ENCODE results near the gene KRTAP10-1.

The KRTAP10-1 gene

DNA sequence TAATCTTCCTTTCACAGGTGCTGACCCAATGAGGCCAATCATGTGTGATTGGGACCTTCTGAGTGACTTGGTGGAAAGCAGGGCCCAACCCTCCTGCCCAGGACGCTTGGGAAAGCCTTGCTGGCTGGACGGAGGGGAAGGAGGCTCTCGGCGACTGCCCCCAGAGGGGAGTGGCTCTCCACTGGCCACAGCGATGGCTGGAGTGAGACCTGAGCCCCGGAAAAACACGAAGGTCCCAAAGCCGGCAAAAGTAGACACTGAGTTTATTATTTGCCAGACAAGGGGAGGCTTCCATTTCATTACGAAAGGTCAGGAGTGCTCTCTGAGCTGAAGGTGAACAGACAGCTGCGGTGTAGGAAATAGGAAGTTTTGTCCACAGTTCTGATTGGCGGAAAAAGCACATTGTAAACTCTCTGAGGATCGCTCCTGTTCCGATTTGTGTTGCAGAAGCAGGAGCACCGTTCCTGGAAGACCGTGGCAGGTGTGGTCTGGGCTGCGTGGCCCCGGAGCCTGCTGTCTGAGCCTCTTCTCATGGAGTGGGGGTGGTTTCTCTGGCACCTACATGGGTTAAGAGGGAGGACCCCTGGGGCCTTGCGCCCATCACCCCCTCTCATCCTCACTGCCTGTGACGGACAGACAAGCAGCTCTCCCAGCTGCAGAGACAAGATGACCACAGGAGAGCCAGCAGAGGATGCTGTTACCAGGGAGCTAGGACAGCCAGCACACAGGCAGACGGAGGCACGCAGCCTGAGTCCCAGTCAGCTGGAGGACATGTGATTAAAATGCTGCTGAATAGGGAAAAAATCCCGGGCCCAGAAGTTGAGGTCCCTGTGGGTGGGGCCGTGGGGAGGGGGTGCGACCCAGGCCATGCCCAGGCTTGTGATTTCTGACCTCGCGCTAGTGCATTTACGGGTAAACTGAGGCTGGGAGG lies 41.5 kb downstream of the KRTAP10-1 start:
- DNase-seq (ENCODE audit: extremely low read depth, low read depth) = no peak
- no peak overlapping the region for H3K4me3 ChIP-seq (replicated peaks; ENCODE audit: low read depth, low read length)
- TF ChIP-seq, protein P1, sequence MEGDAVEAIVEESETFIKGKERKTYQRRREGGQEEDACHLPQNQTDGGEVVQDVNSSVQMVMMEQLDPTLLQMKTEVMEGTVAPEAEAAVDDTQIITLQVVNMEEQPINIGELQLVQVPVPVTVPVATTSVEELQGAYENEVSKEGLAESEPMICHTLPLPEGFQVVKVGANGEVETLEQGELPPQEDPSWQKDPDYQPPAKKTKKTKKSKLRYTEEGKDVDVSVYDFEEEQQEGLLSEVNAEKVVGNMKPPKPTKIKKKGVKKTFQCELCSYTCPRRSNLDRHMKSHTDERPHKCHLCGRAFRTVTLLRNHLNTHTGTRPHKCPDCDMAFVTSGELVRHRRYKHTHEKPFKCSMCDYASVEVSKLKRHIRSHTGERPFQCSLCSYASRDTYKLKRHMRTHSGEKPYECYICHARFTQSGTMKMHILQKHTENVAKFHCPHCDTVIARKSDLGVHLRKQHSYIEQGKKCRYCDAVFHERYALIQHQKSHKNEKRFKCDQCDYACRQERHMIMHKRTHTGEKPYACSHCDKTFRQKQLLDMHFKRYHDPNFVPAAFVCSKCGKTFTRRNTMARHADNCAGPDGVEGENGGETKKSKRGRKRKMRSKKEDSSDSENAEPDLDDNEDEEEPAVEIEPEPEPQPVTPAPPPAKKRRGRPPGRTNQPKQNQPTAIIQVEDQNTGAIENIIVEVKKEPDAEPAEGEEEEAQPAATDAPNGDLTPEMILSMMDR (IDR thresholded peaks at IDR 0.05; ENCODE audit: low read depth, low read length, missing control alignments) = no peak

DNA sequence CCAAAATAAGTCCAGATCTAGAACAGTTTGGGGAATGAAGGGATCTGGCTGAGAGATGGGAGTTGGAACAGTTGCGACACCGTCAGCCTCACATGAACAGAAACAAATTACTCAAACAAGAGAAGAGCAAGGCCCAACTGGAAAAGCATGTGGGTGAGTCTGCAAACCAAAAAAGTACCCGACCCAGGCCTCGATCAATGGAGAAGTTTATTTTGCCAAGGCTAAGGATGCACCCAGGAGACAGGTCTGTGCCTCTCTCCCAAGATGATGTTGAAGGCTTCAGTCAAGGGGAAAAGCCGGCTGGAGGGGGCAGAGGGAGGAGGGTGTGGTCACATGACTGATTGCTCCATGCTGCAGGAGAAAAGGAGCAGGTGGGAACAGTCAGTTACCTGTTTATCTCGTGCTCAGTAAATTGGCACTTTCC lies 42.3 kb downstream of the KRTAP10-1 start:
- TF ChIP-seq, protein P1 (IDR thresholded peaks at IDR 0.05; ENCODE audit: low read depth, low read length, missing control alignments) = no peak
- no peak overlapping the region for H3K4me3 ChIP-seq (replicated peaks; ENCODE audit: low read depth, low read length)
- no peak for DNase-seq (ENCODE audit: extremely low read depth, low read depth)

DNA sequence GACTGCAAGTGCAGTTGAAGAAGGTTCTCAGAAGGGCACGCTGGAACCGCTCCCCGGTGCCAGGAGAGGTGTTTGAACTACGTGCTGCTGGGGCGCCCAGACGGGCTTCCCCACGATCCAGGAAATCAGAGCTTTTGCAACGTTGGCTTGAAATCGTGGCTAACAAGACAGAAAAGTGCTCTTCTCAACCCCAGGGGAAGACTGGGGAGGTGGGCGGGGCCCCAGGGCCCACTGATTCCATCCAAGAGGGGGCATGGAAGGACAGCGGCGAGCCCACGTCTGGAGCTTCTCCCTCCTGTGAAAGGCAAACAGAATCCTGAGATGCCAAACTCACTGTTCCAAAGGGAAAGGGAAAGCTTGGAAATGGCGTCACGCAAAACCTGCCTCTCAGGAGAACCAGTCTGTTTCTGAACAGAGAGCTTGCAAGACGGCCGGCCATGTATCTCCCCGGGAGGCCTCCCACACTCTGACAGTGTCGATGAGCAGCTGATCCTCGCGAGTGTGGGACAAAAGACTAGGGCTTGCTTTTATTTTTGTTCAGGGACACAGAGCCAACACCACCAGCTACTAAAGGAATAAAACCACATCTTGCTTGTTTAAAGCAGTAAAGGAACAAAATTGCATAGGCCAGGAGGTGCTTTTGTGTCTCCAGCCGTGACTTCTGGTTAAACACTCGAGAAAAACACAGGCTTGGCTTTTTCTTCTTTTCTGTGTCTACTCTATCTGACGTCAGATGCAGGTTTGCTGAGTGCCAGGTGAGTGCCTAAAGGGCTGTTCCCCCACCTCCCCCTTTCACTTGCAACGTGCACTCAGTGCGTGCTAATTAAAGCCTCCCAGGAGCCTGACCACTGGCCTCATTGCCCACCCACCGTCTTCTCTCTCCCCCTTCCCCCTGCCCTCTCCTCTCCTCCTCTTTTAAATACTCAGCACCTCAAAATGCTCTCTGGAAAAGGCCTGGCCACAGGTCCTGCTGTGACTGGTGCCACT lies 43.1 kb downstream of the KRTAP10-1 start:
- no peak for DNase-seq (ENCODE audit: extremely low read depth, low read depth)
- no peak overlapping the region for H3K4me3 ChIP-seq (replicated peaks; ENCODE audit: low read depth, low read length)
- TF ChIP-seq, protein P1 (IDR thresholded peaks at IDR 0.05; ENCODE audit: low read depth, low read length, missing control alignments) = no peak

DNA sequence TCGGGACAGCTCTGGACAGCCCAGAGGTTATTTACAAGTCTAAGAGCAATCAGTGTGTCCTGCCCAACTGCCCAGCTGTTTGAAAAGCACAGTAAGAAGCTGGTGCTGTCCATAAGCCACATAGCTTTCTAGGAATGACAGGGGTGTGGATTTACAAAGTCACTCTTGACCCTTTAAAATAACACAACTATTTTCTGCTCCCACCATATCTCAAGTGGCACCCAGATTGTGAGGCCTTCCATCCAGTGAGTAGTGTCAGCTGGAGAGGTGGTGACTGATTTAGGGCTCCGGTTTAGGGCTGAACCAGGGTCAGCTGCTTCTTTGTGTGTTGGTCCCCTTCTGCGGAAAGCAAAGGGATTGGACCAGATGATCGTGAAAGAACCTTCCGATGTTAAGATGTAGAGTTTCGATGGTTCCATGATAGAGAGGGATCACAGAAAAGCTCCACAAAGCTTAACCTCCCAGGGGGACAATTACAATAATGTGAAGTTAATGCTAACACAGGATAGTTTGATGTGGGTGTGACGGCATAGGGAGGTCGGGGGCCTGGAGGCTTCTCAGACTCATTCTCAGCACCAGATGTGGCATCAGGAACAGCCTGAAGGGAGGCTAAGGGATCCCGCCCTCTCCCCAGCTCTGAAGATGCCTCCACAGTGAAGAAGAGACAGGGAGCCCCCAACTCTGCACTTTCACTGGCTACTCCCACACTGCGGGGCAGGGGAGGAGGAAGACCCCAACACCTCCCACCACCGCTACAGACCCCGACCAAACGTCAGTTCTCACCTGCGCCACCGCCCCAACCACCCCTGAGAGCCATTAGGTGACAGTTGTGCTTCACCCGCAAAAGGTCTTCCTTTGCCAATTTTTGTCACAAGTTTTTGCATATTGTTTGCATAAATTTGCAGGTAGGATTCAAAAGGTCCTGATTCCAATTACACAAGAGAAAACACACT lies 44.1 kb downstream of the KRTAP10-1 start:
- TF ChIP-seq, protein P1 (IDR thresholded peaks at IDR 0.05; ENCODE audit: low read depth, low read length, missing control alignments) = no peak
- no peak for DNase-seq (ENCODE audit: extremely low read depth, low read depth)
- H3K4me3 ChIP-seq (replicated peaks; ENCODE audit: low read depth, low read length) = no peak overlapping the region

DNA sequence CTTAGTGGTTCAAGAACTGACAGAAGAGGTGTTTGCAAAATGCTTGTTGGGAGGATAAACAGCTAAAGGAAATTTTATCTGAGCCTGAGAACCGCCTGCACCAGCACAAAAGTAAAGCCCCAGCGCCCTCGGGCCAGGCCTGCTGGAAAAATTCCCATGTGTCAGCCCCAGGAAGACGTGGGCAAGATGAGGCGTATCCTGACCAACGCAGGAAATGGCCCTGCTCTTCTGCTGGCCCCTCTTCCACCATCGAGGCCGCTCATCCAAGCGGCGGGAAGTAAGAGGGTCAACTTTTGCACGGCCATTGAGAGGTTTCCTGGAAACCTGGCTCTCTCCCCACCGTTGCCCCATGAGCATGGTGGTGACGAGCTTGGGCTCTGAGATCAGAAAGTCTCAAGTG lies 45.0 kb downstream of the KRTAP10-1 start:
- no peak overlapping the region for H3K4me3 ChIP-seq (replicated peaks; ENCODE audit: low read depth, low read length)
- TF ChIP-seq, protein P1 (IDR thresholded peaks at IDR 0.05; ENCODE audit: low read depth, low read length, missing control alignments) = no peak
- DNase-seq (ENCODE audit: extremely low read depth, low read depth) = no peak

DNA sequence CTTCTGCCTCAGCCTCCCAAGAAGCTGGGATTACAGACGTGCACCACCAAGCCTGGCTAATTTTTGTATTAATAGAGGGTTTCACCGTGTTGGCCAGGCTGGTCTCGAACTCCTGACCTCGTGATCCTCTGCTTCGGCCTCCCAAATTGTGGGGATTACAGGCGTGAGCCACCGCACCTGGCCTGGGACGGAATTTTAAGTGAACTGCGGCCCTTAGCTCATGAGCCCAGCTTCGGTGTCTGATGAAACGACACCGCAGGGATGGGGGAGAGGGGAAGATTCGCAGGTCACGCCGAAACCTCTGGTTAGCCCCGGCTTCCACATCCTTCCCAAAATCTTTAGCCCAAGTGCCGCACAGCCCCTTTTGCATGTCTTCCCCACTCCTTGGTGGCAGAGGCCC lies 45.6 kb downstream of the KRTAP10-1 start:
- TF ChIP-seq, protein P1 (IDR thresholded peaks at IDR 0.05; ENCODE audit: low read depth, low read length, missing control alignments) = no peak
- H3K4me3 ChIP-seq (replicated peaks; ENCODE audit: low read depth, low read length) = no peak overlapping the region
- no peak for DNase-seq (ENCODE audit: extremely low read depth, low read depth)
